SKM-1 (cell line): ENCODE results near the gene AGAP1.

Experiments used
- DNase-seq: peaks from one replicate; lab custom pipeline; 2025; ENCODE audit not compliant: unreplicated experiment; lab: John Stamatoyannopoulos, UW

AGAP1 gene

GRCh38 chr2:235546436-235546835, 52.6 kb downstream of the AGAP1 start:
- no peak for DNase-seq

- no peak for DNase-seq
These were observed 56.0 kb downstream of the AGAP1 start for GRCh38 chr2:235549735-235550377.

GRCh38 chr2:235550378-235550760, 56.5 kb downstream of the AGAP1 start:
- DNase-seq: no peak

GRCh38 chr2:235550946-235551345, 57.1 kb downstream of the AGAP1 start:
- DNase-seq: no peak

- DNase-seq: peak; percentile 25
These were observed 58.1 kb downstream of the AGAP1 start for GRCh38 chr2:235551965-235552364.

GRCh38 chr2:235552671-235553070, 58.8 kb downstream of the AGAP1 start:
- no peak for DNase-seq

- no peak for DNase-seq
These were observed 59.4 kb downstream of the AGAP1 start for GRCh38 chr2:235553291-235553690.

GRCh38 chr2:235553696-235554100, 59.9 kb downstream of the AGAP1 start:
- no peak for DNase-seq

- DNase-seq: no peak
These were observed 60.5 kb downstream of the AGAP1 start for GRCh38 chr2:235554385-235554784.

GRCh38 chr2:235554936-235555335, 61.1 kb downstream of the AGAP1 start:
- no peak for DNase-seq

GRCh38 chr2:235555371-235555770, 61.5 kb downstream of the AGAP1 start:
- DNase-seq: peak; percentile 68

- no peak for DNase-seq
These were observed 62.2 kb downstream of the AGAP1 start for GRCh38 chr2:235556086-235556485.

- DNase-seq: no peak
These were observed 63.1 kb downstream of the AGAP1 start for GRCh38 chr2:235556901-235557300.

GRCh38 chr2:235557903-235558302, 64.1 kb downstream of the AGAP1 start:
- DNase-seq: no peak

GRCh38 chr2:235558572-235558971, 64.7 kb downstream of the AGAP1 start:
- DNase-seq: no peak

GRCh38 chr2:235560345-235560744, 66.5 kb downstream of the AGAP1 start:
- no peak for DNase-seq

GRCh38 chr2:235561450-235561849, 67.6 kb downstream of the AGAP1 start:
- no peak for DNase-seq

GRCh38 chr2:235562065-235562747, 68.4 kb downstream of the AGAP1 start:
- DNase-seq: no peak

GRCh38 chr2:235563056-235563910, 69.4 kb downstream of the AGAP1 start:
- no peak for DNase-seq

GRCh38 chr2:235564066-235564465, 70.2 kb downstream of the AGAP1 start:
- no peak for DNase-seq

- no peak for DNase-seq
These were observed 71.2 kb downstream of the AGAP1 start for GRCh38 chr2:235564884-235565530.
